Mesenchymal stem cell (in vitro differentiated cells and primary cell): ENCODE data around the gene ZNF521.

Experiments
- DNase-seq: peaks from one replicate; pipeline ENCODE4 v3.0.0-alpha.2; 2013
- H2AFZ ChIP-seq: one replicate; pipeline ENCODE4 v1.6.1; 2013; ENCODE audit warnings: low read depth, mild to moderate bottlenecking, control low read depth, inconsistent platforms, low read length, moderate library complexity
- H2AK5ac ChIP-seq: 2 replicates; pipeline ENCODE4 v1.6.1; 2013; ENCODE audit warnings: low read length, moderate library complexity, mild to moderate bottlenecking, inconsistent platforms; ENCODE audit not compliant: severe bottlenecking
- H2BK120ac ChIP-seq: one replicate; pipeline ENCODE4 v1.6.1; 2013; ENCODE audit warnings: low read depth, mild to moderate bottlenecking, inconsistent platforms, low read length, moderate library complexity
- H2BK12ac ChIP-seq, 2 experiments: one replicate each; pipeline ENCODE4 v1.6.1; 2013; ENCODE audit warnings: inconsistent platforms in 2 of 2, low read length in 2 of 2, mild to moderate bottlenecking in 2 of 2, moderate library complexity in 2 of 2, control low read depth in 1 of 2
- H2BK15ac ChIP-seq: one replicate; pipeline ENCODE4 v1.6.1; 2013; ENCODE audit warnings: mild to moderate bottlenecking, low read depth, inconsistent platforms; ENCODE audit not compliant: poor library complexity, severe bottlenecking
- H2BK5ac ChIP-seq: 2 replicates; pipeline ENCODE4 v1.6.1; 2013; ENCODE audit warnings: low read depth, mild to moderate bottlenecking, low read length, control low read depth, inconsistent platforms; ENCODE audit not compliant: poor library complexity, severe bottlenecking
- H3K14ac ChIP-seq, 2 experiments: one replicate each; pipeline ENCODE4 v1.6.1; 2013; ENCODE audit warnings: inconsistent platforms in 2 of 2, low read length in 2 of 2, control low read depth in 1 of 2, mild to moderate bottlenecking in 1 of 2, moderate library complexity in 1 of 2
- H3K18ac ChIP-seq, 2 experiments: one replicate each; pipeline ENCODE4 v1.6.1; 2013; ENCODE audit warnings: inconsistent platforms in 2 of 2, low read length in 2 of 2, control low read depth in 1 of 2, low read depth in 1 of 2, mild to moderate bottlenecking in 1 of 2
- H3K23ac ChIP-seq, 2 experiments: one replicate each; pipeline ENCODE4 v1.6.1; 2013; ENCODE audit warnings: inconsistent platforms in 2 of 2, low read length in 2 of 2, mild to moderate bottlenecking in 2 of 2, moderate library complexity in 2 of 2, control low read depth in 1 of 2
- H3K27ac ChIP-seq: 2 replicates; pipeline ENCODE4 v1.5.1; 2013; ENCODE audit warnings: mild to moderate bottlenecking, moderate library complexity, low read length, control low read depth, inconsistent platforms; ENCODE audit not compliant: poor library complexity, severe bottlenecking
- H3K27me3 ChIP-seq, 2 experiments: 2 replicates each; pipeline versions ENCODE4 v1.6.1 to v1.7.0; 2013; ENCODE audit warnings: low read length in 2 of 2, mild to moderate bottlenecking in 2 of 2, moderate library complexity in 2 of 2, control low read depth in 1 of 2, inconsistent platforms in 1 of 2; ENCODE audit not compliant: control insufficient read depth in 1 of 2, insufficient read depth in 1 of 2
- H3K36me3 ChIP-seq, 2 experiments: 2 replicates each; pipeline versions ENCODE4 v1.6.1 to v1.7.0; 2013; ENCODE audit warnings: low read length in 2 of 2, control low read depth in 1 of 2, inconsistent platforms in 1 of 2, low read depth in 1 of 2, mild to moderate bottlenecking in 1 of 2; ENCODE audit not compliant: insufficient read depth in 2 of 2, control insufficient read depth in 1 of 2
- H3K4ac ChIP-seq, 2 experiments: one replicate each; pipeline ENCODE4 v1.6.1; 2013; ENCODE audit warnings: inconsistent platforms in 2 of 2, low read length in 2 of 2, mild to moderate bottlenecking in 2 of 2, moderate library complexity in 2 of 2, control low read depth in 1 of 2, low read depth in 1 of 2
- H3K4me1 ChIP-seq: 2 replicates; pipeline ENCODE4 v1.6.1; 2013; ENCODE audit warnings: low read depth, low read length, control low read depth; ENCODE audit not compliant: control insufficient read depth, insufficient read depth
- H3K4me2 ChIP-seq: 2 replicates; pipeline ENCODE4 v1.6.1; 2013; ENCODE audit warnings: low read length, mild to moderate bottlenecking, inconsistent platforms; ENCODE audit not compliant: poor library complexity, severe bottlenecking
- H3K4me3 ChIP-seq, 2 experiments: 2 replicates each; pipeline versions ENCODE4 v1.5.1 to v1.7.0; 2013; ENCODE audit warnings: low read length in 2 of 2, mild to moderate bottlenecking in 2 of 2, control low read depth in 1 of 2, low read depth in 1 of 2; ENCODE audit not compliant: insufficient read depth in 1 of 2
- H3K79me1 ChIP-seq: replicated peaks from 2 replicates; pipeline ENCODE4 v1.6.1; 2013; ENCODE audit warnings: mild to moderate bottlenecking, control low read depth, low read length, inconsistent platforms; ENCODE audit not compliant: poor library complexity, severe bottlenecking
- H3K9ac ChIP-seq: 2 replicates; pipeline ENCODE4 v1.7.0; 2013; ENCODE audit warnings: mild to moderate bottlenecking, low read length, moderate library complexity
- H3K9me3 ChIP-seq: 2 replicates; pipeline ENCODE4 v1.7.0; 2013; ENCODE audit warnings: mild to moderate bottlenecking, low read length; ENCODE audit not compliant: control insufficient read depth
- H4K8ac ChIP-seq: one replicate; pipeline ENCODE4 v1.6.1; 2013; ENCODE audit warnings: inconsistent platforms, mild to moderate bottlenecking, low read length, moderate library complexity
- H4K91ac ChIP-seq: one replicate; pipeline ENCODE4 v1.6.1; 2013; ENCODE audit warnings: mild to moderate bottlenecking, low read length, inconsistent platforms
- WGBS: methylation state at CpG from one replicate; pipeline ENCODE4 v1.1.7; 2013; ENCODE audit warnings: mixed read lengths; 5-methylcytosine and 5-hydroxymethylcytosine counted together

Gene ZNF521

DNA sequence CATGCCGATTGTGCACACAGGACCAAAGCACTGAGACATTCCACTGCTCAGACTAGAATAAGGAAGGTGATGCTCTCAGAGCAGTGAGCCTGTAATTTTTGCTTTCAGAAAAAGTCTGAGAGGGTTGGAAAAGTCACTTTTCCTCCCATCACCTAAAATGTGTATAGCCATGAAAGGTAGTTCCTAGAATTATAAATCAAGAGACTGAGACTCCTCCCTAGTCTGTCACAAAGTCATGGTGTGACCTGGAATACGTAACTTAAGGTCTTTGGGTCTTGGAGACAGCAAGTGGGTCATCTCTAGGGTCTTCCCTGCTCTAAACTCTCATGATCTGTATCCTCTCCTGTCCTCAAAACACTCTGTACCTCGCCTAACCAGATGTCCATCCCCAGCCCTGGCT is 16.9 kb downstream of the ZNF521 start:
- Histone ChIP-seq H3K14ac (no peak overlapping the region), H3K27me3 (no peaks in the 10 kb centered on the region), H3K27ac (no peak overlapping the region), H2AK5ac (no peak overlapping the region), H3K36me3 (no peaks in the 10 kb centered on the region), H4K91ac (no peak overlapping the region), H4K8ac (no peak overlapping the region), H2AFZ (no peak overlapping the region), H3K18ac (no peak overlapping the region), H3K9me3 (no peaks in the 10 kb centered on the region), H2BK5ac (no peak overlapping the region), H2BK15ac (no peak overlapping the region), H2BK12ac (no peak overlapping the region), H3K23ac (no peak overlapping the region), H3K4me3 (no peak overlapping the region), H3K4me2 (no peak overlapping the region), H3K79me1 (peaks cover 21% of the 10 kb centered on the region), H2BK120ac (no peak overlapping the region), H3K9ac (no peak overlapping the region), H3K4ac (no peak overlapping the region), H3K4me1 (no peaks in the 10 kb centered on the region)
- WGBS, result 96% methylated on average over 3 of the region's 3 CpGs
- no peak for DNase-seq

DNA sequence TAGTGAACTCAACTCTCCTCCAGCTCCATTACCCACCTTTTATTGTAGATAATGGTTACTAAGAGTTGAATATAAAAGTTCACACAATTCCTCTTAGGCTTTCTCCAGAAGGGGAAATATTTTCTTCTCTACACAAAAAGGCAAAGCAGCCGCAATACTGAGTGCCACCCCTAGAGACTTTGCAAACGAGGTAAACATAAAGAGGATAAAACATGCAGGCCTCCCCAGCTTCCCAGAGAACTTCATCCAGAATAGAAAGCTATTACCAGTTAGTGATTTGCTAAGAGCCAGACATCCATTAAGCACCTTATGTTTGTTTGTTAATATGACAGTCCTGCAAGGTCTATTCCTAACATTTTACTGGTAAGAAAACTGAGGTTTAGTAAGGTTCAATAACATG is 17.4 kb downstream of the ZNF521 start:
- Histone ChIP-seq H3K4me3 (no peak overlapping the region), H4K91ac (no peak overlapping the region), H4K8ac (no peak overlapping the region), H3K27ac (no peak overlapping the region), H3K9me3 (no peaks in the 10 kb centered on the region), H2BK15ac (no peak overlapping the region), H3K27me3 (no peaks in the 10 kb centered on the region), H3K4ac (no peak overlapping the region), H3K23ac (no peak overlapping the region), H3K14ac (no peak overlapping the region), H3K4me2 (no peak overlapping the region), H3K4me1 (no peaks in the 10 kb centered on the region), H2BK120ac (no peak overlapping the region), H3K18ac (no peak overlapping the region), H3K36me3 (no peaks in the 10 kb centered on the region), H2AK5ac (no peak overlapping the region), H3K9ac (no peak overlapping the region), H2AFZ (no peak overlapping the region), H2BK5ac (no peak overlapping the region), H3K79me1 (peaks cover 24% of the 10 kb centered on the region), H2BK12ac (no peak overlapping the region)
- no peak for DNase-seq
- WGBS, result 92% methylated on average over 2 of the region's 2 CpGs

DNA sequence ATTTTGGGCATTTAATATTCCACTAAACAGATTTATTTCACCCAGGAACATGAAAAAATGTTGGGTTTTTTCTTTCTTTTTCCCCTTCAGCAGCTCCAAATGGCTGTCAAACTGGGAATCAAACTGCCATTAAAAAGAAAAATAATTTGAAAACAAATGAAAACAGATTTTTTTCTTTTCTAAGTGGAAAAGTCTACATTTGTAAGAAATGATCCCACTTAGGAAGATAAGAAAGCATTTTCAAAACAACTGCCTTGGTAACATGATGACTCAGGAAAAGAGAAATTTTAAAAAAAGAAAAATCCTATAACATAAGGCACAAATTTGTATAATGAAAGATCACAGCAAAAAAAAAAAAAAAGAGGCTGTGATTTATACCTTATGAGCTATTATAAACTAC is 20.0 kb downstream of the ZNF521 start:
- Histone ChIP-seq H3K27me3 (no peaks in the 10 kb centered on the region), H3K27ac (no peak overlapping the region), H3K4me1 (no peaks in the 10 kb centered on the region), H2BK12ac (no peak overlapping the region), H3K4me2 (no peak overlapping the region), H4K91ac (no peak overlapping the region), H2AFZ (no peak overlapping the region), H2AK5ac (no peak overlapping the region), H4K8ac (no peak overlapping the region), H3K79me1 (peaks cover 32% of the 10 kb centered on the region), H3K23ac (no peak overlapping the region), H3K4ac (no peak overlapping the region), H2BK5ac (no peak overlapping the region), H2BK15ac (no peak overlapping the region), H2BK120ac (no peak overlapping the region), H3K4me3 (no peak overlapping the region), H3K18ac (no peak overlapping the region), H3K9ac (peak overlapping the region; percentile 75), H3K36me3 (no peaks in the 10 kb centered on the region), H3K14ac (no peak overlapping the region), H3K9me3 (no peaks in the 10 kb centered on the region)
- DNase-seq, result peak; percentile 33

DNA sequence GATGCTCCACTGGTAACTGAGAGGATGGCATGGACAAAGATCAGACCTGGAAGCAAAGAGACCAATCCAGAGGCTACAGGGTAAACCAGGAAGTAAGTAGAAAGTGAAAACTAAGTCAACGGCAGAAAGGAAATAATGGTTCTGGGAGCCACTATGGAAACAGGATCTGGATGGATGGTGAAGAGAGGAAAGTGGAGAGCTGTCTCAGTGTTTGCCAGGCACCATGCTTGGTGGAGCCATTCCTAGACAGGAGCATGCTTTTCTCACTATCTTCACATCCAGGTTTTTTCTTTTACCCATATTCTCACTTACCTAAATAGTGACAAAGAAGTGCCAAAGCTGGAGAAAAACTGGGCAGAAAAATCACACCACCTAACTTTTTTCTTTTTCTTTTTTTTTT is 22.2 kb downstream of the ZNF521 start:
- Histone ChIP-seq H2AFZ (no peak overlapping the region), H3K4me2 (no peak overlapping the region), H3K14ac (no peak overlapping the region), H4K8ac (no peak overlapping the region), H3K79me1 (peaks cover 33% of the 10 kb centered on the region), H3K27ac (no peak overlapping the region), H2BK5ac (no peak overlapping the region), H3K27me3 (no peaks in the 10 kb centered on the region), H3K4me3 (no peak overlapping the region), H3K4ac (no peak overlapping the region), H3K4me1 (no peaks in the 10 kb centered on the region), H2BK12ac (no peak overlapping the region), H2AK5ac (no peak overlapping the region), H3K18ac (no peak overlapping the region), H4K91ac (no peak overlapping the region), H3K9ac (no peak overlapping the region), H3K23ac (no peak overlapping the region), H2BK120ac (no peak overlapping the region), H2BK15ac (no peak overlapping the region), H3K36me3 (no peaks in the 10 kb centered on the region), H3K9me3 (no peaks in the 10 kb centered on the region)
- no peak for DNase-seq
- 100% methylated on average over 1 of the region's 1 CpG for WGBS
